ENCODE measurements around the gene HTR4. TPM values are rescaled to one million over a fixed set of nuclear protein-coding genes. Genes with fewer than 3 reads are reported as not detected.

HTR4 gene
- total RNA-seq, 1 experiment from 2014 or later, result not detected

GRCh38 chr5:148659641-148660345 is 5.5 kb upstream of the HTR4 start:
- Histone ChIP-seq H3T11ph (ENCODE audit: low read length) (no peak overlapping the region), H2BK12ac (ENCODE audit: insufficient read length, low read depth, low read length) (no peak overlapping the region), H2BK120ac (ENCODE audit: low read depth, low read length, poor library complexity, severe bottlenecking) (no peak overlapping the region), H3K23me2 (ENCODE audit: insufficient read length, low read depth, low read length, poor library complexity, severe bottlenecking) (no peaks in the 10 kb centered on the region), H3K23ac (ENCODE audit: insufficient read length, low read depth, low read length) (no peak overlapping the region), H3K4me1 (ENCODE audit: insufficient read depth, low read length) (no peaks in the 10 kb centered on the region), H2BK15ac (ENCODE audit: low read depth, low read length) (no peak overlapping the region), H3K9me3 (ENCODE audit: control insufficient read depth, low read depth, low read length) (no peaks in the 10 kb centered on the region), H2AK5ac (ENCODE audit: insufficient read length, low read length) (no peak overlapping the region), H3K18ac (ENCODE audit: insufficient read length, low read depth, low read length) (no peak overlapping the region), H3K27me3 (ENCODE audit: insufficient read depth, low read length) (peaks cover 3% of the 10 kb centered on the region; the same call in 1 of the 2 replicates), H3K14ac (ENCODE audit: insufficient read depth, low read length) (no peak overlapping the region), H3K4ac (ENCODE audit: low read depth, low read length) (no peak overlapping the region), H2BK5ac (ENCODE audit: insufficient read length, low read length) (no peak overlapping the region), H3K56ac (ENCODE audit: insufficient read length, low read depth, low read length) (no peak overlapping the region), H4K91ac (ENCODE audit: insufficient read length, low read depth, low read length) (no peak overlapping the region), H3K27ac (ENCODE audit: insufficient read length, low read depth, low read length) (no peak overlapping the region), H3K4me2 (ENCODE audit: insufficient read depth, insufficient read length, low read length) (no peak overlapping the region), H2AFZ (ENCODE audit: low read length) (no peak overlapping the region), H3K79me1 (ENCODE audit: insufficient read depth, low read depth, low read length, poor library complexity, severe bottlenecking) (no peaks in the 10 kb centered on the region), H3K9ac (ENCODE audit: extremely low read depth, insufficient read length, low read length) (no peak overlapping the region), H4K5ac (ENCODE audit: insufficient read length, low read depth, low read length) (no peak overlapping the region), H4K20me1 (ENCODE audit: control insufficient read depth, insufficient read depth, insufficient read length) (no peaks in the 10 kb centered on the region), H3K79me2 (ENCODE audit: insufficient read depth, low read length) (no peaks in the 10 kb centered on the region), H2BK20ac (ENCODE audit: low read depth, low read length, poor library complexity, severe bottlenecking) (no peak overlapping the region), H4K8ac (replicated peaks; ENCODE audit: insufficient read length, low read depth, low read length) (no peak overlapping the region)
- no peaks in the 10 kb centered on the region for H3K36me3 Mint-ChIP-seq (ENCODE audit: insufficient read depth in 1 of 3, low read depth in 3 of 3)
- H3K4me1 Mint-ChIP-seq, result peaks cover 0 to 6% of the 10 kb centered on the region in 2 experiments; a peak in 2 of 4 replicates
- H3K9me3 Mint-ChIP-seq, result no peaks in the 10 kb centered on the region
- no peak for DNase-seq
- TF ChIP-seq CTCF (conservative IDR thresholded peaks at IDR 0.05), result no peak
- no CpG with 5 or more reads among the region's 2 CpGs for WGBS (ENCODE audit: extremely low coverage, insufficient read length, low lambda C conversion rate)
- peaks cover 35% of the 10 kb centered on the region for H3K27me3 Mint-ChIP-seq (ENCODE audit: low read depth)
- H3K4me3 Mint-ChIP-seq, result no peak overlapping the region
- no peak overlapping the region for H3K27ac Mint-ChIP-seq
